ENCODE results near the gene MTHFR. TPM values are rescaled to one million over a fixed set of nuclear protein-coding genes. Genes with fewer than 3 reads are reported as not detected.

MTHFR gene
- total and polyA plus RNA-seq, 7 experiments from 2014 or later = 10.0 to 64.4 (median 49.5) TPM

DNA sequence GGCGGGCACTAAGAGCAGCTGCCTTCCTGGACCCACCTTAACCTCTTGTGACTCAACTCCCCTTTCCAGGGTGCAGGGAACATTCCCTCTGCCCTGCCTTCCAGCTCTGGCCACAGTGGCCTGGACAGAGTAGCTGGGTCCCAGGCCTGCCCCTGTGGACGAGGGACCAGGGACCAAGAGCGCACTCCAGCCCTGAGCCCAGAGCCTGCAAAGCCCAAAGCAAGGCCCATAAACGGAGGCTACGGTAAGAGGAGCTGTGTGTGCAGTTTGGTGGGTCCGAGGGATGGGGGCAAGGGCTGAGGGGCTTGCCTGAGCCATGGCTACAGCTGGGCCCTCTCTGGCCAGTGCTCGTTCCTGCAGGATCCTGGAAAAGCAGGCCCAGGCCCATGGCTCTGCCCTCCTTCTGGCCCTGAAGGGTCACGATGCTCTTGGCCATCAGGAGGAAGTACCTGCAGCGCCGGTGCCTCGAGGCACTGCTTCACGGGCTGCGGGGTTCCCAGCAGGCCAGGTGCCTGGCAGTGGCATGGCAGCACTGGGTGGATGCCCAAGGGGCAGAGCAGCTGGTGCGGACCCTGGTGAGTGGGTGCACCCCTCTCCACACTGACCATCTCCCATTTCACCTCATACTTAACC, 17.8 kb downstream of the MTHFR start:
- ChIA-PET POLR2A (no interaction called here), CTCF (interaction anchor here (0.6 kb wide), 1 partner anchor 123 kb away, joined by 5 read pairs; no protein-coding TSS in a partner anchor)
- Mint-ChIP-seq H3K27ac (peak overlapping the region in 2 of 9 donors; percentile 52 to 62), H3K4me1 (peaks cover 4 to 9% (median 6%) of the 10 kb centered on the region in 7 donors), H3K27me3 (no peaks in the 10 kb centered on the region), H3K9me3 (no peaks in the 10 kb centered on the region), H3K36me3 (peaks cover 0 to 8% (median 0%) of the 10 kb centered on the region in 5 donors), H3K4me3 (no peak overlapping the region)
- H3K27ac ChIP-seq (ENCODE audit: low read depth, low read length) = no peak overlapping the region
- no peaks in the 10 kb centered on the region for H3K9me3 ChIP-seq (ENCODE audit: control insufficient read depth in 2 of 3, low read length in 3 of 3)
- DNase-seq (no peak), ATAC-seq (no peak)
- H3K27me3 ChIP-seq (ENCODE audit: control insufficient read depth in 2 of 2, insufficient read depth in 2 of 2, low read length in 2 of 2) = no peaks in the 10 kb centered on the region
- H3K36me3 ChIP-seq (ENCODE audit: control insufficient read depth in 2 of 3, insufficient read depth in 3 of 3, low read length in 3 of 3) = peaks cover 0 to 35% (median 3%) of the 10 kb centered on the region in 3 experiments
- H3K4me3 ChIP-seq (ENCODE audit: low read length) = no peak overlapping the region
- intact Hi-C loops (cut with micrococcal nuclease) = no loop called here
- peaks cover 4 to 11% of the 10 kb centered on the region in 2 donors for H3K4me1 ChIP-seq (ENCODE audit: control insufficient read depth in 2 of 2, insufficient read depth in 2 of 2, low read length in 2 of 2)

DNA sequence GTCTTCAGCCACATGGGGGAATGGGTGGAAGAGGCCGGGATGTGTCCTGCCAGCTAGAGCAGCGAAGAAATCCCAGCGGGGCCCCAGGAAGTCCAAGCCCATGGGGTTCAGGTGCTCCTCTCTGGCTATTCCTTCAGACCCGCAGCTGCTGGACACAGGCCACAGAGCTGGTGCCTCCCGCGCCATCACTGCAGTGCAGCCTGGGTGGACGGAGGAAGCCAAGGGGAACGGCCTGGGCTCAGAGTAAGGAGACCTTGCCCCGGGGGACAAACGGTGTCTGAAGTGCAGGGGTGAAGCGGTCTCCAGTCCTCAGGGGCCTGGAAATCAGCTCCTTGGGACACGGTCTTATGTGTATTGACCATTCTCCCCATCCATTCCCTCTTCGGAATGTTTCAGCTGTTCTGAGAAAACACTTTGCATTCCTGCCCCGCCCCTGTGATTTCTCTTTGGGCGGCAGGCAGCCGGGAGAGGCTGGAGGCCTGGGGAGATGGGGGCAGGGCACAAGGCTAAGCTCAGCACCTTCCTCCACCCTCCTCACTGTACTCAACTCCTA, 18.4 kb downstream of the MTHFR start:
- Mint-ChIP-seq H3K27me3 (no peaks in the 10 kb centered on the region), H3K9me3 (no peaks in the 10 kb centered on the region), H3K4me1 (peaks cover 4 to 9% (median 6%) of the 10 kb centered on the region in 7 donors), H3K27ac (peak overlapping the region in 1 of 9 donors; percentile 62), H3K4me3 (no peak overlapping the region), H3K36me3 (peaks cover 0 to 4% (median 0%) of the 10 kb centered on the region in 5 donors)
- no peak for DNase-seq
- ATAC-seq = no peak
- ChIA-PET POLR2A (no interaction called here), CTCF (interaction anchor here (0.6 kb wide), 2 partner anchors 122 to 182 kb away, joined by 5 to 6 read pairs; no protein-coding TSS in a partner anchor)
- H3K36me3 ChIP-seq (ENCODE audit: control insufficient read depth in 2 of 3, insufficient read depth in 3 of 3, low read length in 3 of 3) = peaks cover 0 to 30% (median 3%) of the 10 kb centered on the region in 3 experiments
- intact Hi-C loops (cut with micrococcal nuclease) = no loop called here
- peaks cover 4 to 11% of the 10 kb centered on the region in 2 donors for H3K4me1 ChIP-seq (ENCODE audit: control insufficient read depth in 2 of 2, insufficient read depth in 2 of 2, low read length in 2 of 2)
- no peaks in the 10 kb centered on the region for H3K27me3 ChIP-seq (ENCODE audit: control insufficient read depth in 2 of 2, insufficient read depth in 2 of 2, low read length in 2 of 2)
- no peak overlapping the region for H3K27ac ChIP-seq (ENCODE audit: low read depth, low read length)
- H3K9me3 ChIP-seq (ENCODE audit: control insufficient read depth in 2 of 3, low read length in 3 of 3) = no peaks in the 10 kb centered on the region
- no peak overlapping the region for H3K4me3 ChIP-seq (ENCODE audit: low read length)

DNA sequence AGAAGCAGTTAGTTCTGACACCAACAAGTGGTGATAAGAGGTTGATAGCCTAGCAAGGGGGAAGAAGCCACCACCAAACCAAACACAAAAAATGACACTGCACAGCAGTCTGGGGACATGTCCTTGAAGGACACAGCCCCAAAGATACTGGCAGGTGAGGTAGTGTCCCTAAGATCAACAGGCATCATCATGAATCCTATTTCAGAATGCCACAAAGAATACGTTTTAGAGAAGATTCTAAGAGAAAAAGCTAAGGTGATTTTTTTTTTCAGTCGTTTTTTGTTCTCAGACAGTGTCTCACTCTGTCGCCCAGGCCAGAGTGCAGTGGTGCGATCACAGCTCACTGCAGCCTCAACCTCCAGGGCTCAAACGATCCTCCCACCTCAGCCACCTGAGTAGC, 19.6 kb downstream of the MTHFR start:
- Mint-ChIP-seq H3K27me3 (no peaks in the 10 kb centered on the region), H3K36me3 (peaks cover 0 to 4% (median 0%) of the 10 kb centered on the region in 5 donors), H3K4me1 (peaks cover 4 to 9% (median 6%) of the 10 kb centered on the region in 7 donors), H3K27ac (peak overlapping the region in 4 of 9 donors; percentile 17 to 31 (median 24)), H3K4me3 (no peak overlapping the region), H3K9me3 (no peaks in the 10 kb centered on the region)
- ATAC-seq (no peak), DNase-seq (no peak)
- ChIA-PET POLR2A (interaction anchor here (1.3 kb wide), 1 partner anchor 17 kb away, joined by 4 read pairs; no protein-coding TSS in a partner anchor), CTCF (interaction anchor here (0.6 to 1.5 kb wide), 3 partner anchors 17 to 107 kb away, joined by 3 to 5 read pairs (median 4); no protein-coding TSS in a partner anchor)
- Histone ChIP-seq H3K4me3 (ENCODE audit: low read length) (no peak overlapping the region), H3K9me3 (ENCODE audit: control insufficient read depth in 2 of 3, low read length in 3 of 3) (no peaks in the 10 kb centered on the region), H3K27me3 (ENCODE audit: control insufficient read depth in 2 of 2, insufficient read depth in 2 of 2, low read length in 2 of 2) (no peaks in the 10 kb centered on the region), H3K4me1 (ENCODE audit: control insufficient read depth in 2 of 2, insufficient read depth in 2 of 2, low read length in 2 of 2) (peaks cover 4 to 11% of the 10 kb centered on the region in 2 donors), H3K36me3 (ENCODE audit: control insufficient read depth in 2 of 3, insufficient read depth in 3 of 3, low read length in 3 of 3) (peaks cover 0 to 18% (median 3%) of the 10 kb centered on the region in 3 experiments), H3K27ac (ENCODE audit: low read depth, low read length) (no peak overlapping the region)
- intact Hi-C loops (cut with micrococcal nuclease) = no loop called here

DNA sequence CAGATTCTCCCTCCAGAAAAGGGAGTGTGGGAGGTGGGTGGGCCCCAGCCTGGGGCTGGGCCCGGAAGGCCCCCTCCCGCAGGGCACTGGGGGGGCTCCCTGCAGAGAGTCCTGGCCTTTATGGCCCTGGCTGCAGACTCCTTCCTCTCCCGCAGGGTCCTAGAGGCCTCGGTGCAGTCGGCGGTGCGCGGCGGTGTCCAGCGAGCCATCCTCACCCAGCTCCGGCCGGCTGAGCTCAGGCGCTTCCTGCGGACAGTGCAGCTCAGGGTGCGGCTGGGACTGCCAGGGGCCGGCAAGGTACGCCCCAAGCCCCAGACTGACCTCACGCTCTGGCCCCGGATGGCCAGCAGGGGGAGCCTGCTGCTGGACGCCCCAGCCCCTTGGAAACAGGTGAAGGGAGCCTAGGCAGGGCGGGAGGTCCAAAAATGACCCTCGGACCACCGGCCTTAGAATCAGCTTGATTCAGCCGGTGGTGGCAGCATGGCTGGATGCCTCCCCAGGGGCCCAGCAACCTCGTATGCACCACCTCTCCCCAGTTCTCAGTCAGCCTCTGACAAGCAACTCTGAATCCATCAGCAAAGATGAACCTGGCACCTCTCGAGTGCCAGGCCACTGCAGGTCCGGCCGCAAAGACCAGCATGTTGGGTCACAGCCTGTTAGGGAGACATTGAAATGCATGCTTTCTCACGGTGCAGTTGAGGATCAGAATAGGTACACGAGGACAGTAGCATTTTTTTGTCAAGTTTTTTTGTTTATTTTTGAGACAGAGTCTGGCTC, 20.6 kb downstream of the MTHFR start:
- H3K27ac Mint-ChIP-seq = peak overlapping the region in 3 of 9 donors; percentile 11 to 49 (median 31)
- H3K4me3 Mint-ChIP-seq = peak overlapping the region in 8 of 10 donors; percentile 29 to 70 (median 57)
- no peaks in the 10 kb centered on the region for H3K36me3 Mint-ChIP-seq
- peak in 7 of 9 donors; percentile 11 to 60 (median 17) for DNase-seq
- no peaks in the 10 kb centered on the region for H3K27me3 Mint-ChIP-seq
- H3K4me1 ChIP-seq (ENCODE audit: control insufficient read depth in 2 of 2, insufficient read depth in 2 of 2, low read length in 2 of 2) = peaks cover 4 to 11% of the 10 kb centered on the region in 2 donors
- intact Hi-C loops (cut with micrococcal nuclease) = loop anchor here in 1 of 2 donors (1.0 to 2.0 kb wide), 2 partner anchors 18 to 110 kb away; no protein-coding TSS in a partner anchor
- no peaks in the 10 kb centered on the region for H3K9me3 Mint-ChIP-seq
- H3K9me3 ChIP-seq (ENCODE audit: control insufficient read depth in 2 of 3, low read length in 3 of 3) = no peaks in the 10 kb centered on the region
- ChIA-PET CTCF (interaction anchor here (1.2 to 1.5 kb wide), 2 partner anchors 18 to 21 kb away, joined by 3 to 5 read pairs; no protein-coding TSS in a partner anchor), POLR2A (interaction anchor here (0.7 kb wide), 1 partner anchor 113 kb away, joined by 3 read pairs; no protein-coding TSS in a partner anchor)
- ATAC-seq = peak; percentile 81
- peak overlapping the region; percentile 37 for H3K4me3 ChIP-seq (ENCODE audit: low read length)
- peaks cover 4 to 9% (median 6%) of the 10 kb centered on the region in 7 donors for H3K4me1 Mint-ChIP-seq
- H3K27me3 ChIP-seq (ENCODE audit: control insufficient read depth in 2 of 2, insufficient read depth in 2 of 2, low read length in 2 of 2) = no peaks in the 10 kb centered on the region
- H3K36me3 ChIP-seq (ENCODE audit: control insufficient read depth in 2 of 3, insufficient read depth in 3 of 3, low read length in 3 of 3) = peaks cover 0 to 8% (median 3%) of the 10 kb centered on the region in 3 experiments
- no peak overlapping the region for H3K27ac ChIP-seq (ENCODE audit: low read depth, low read length)

DNA sequence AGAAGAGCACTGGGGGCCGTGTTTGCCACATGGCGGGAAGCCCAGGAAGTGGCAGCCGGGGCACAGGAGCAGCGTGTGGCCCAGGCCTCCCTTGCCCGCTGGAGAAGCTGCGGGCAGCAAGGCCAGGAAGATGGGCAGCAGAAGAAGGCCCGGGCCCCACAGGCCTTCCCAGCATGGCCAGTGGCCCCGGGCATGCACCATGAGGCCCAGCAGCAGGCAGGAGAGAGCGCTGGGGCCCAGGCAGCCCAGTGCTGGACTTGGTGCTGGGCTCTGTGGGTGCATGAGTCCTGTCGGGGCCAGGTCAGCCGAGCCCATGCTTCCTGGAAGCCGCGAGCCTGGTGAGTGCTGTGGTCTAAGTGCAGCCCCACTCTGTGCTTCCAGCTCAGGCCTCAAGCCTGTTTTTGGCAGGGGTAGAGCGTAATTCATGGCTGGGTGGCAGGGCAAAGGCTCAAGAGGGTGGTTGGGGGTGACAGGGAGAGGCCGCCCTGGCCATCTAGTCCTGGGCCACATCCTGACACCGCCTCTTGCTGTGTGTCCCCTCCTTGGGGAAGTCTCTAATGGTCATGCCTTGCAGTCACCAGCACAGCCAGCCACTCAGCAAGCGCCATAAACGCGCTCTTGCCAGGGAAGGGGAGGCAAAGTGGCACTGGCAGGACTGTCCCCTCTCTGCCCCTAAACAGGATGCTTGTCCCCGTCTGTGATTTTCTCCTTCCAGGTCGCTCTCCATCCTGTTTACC, 21.3 kb downstream of the MTHFR start:
- ChIA-PET POLR2A (interaction anchor here (0.9 kb wide), 1 partner anchor 19 kb away, joined by 3 read pairs; no protein-coding TSS in a partner anchor), CTCF (interaction anchor here (0.7 to 1.5 kb wide), 3 partner anchors 13 to 21 kb away, joined by 3 to 5 read pairs (median 3); no protein-coding TSS in a partner anchor)
- peaks cover 4 to 9% (median 6%) of the 10 kb centered on the region in 7 donors for H3K4me1 Mint-ChIP-seq
- Histone ChIP-seq H3K4me1 (ENCODE audit: control insufficient read depth in 2 of 2, insufficient read depth in 2 of 2, low read length in 2 of 2) (peaks cover 4 to 11% of the 10 kb centered on the region in 2 donors), H3K27me3 (ENCODE audit: control insufficient read depth in 2 of 2, insufficient read depth in 2 of 2, low read length in 2 of 2) (no peaks in the 10 kb centered on the region), H3K9me3 (ENCODE audit: control insufficient read depth in 2 of 3, low read length in 3 of 3) (no peaks in the 10 kb centered on the region), H3K36me3 (ENCODE audit: control insufficient read depth in 2 of 3, insufficient read depth in 3 of 3, low read length in 3 of 3) (peaks cover 0 to under 1% (median 0%) of the 10 kb centered on the region in 3 experiments), H3K4me3 (ENCODE audit: low read length) (peak overlapping the region; percentile 37), H3K27ac (ENCODE audit: low read depth, low read length) (no peak overlapping the region)
- intact Hi-C loops (cut with micrococcal nuclease) = loop anchor here in 1 of 2 donors (2.0 kb wide), 1 partner anchor 110 kb away; no protein-coding TSS in a partner anchor
- peak; percentile 8 for ATAC-seq
- peak overlapping the region in 5 of 10 donors; percentile 9 to 70 (median 60) for H3K4me3 Mint-ChIP-seq
- H3K27me3 Mint-ChIP-seq = no peaks in the 10 kb centered on the region
- no peak for DNase-seq
- H3K36me3 Mint-ChIP-seq = no peaks in the 10 kb centered on the region
- peak overlapping the region in 1 of 9 donors; percentile 11 for H3K27ac Mint-ChIP-seq
- no peaks in the 10 kb centered on the region for H3K9me3 Mint-ChIP-seq
